Amniotic stem cell (primary cell): Measurements from ENCODE around the gene WWOX.
"Not testable (repeated sequence)": the region's sequence is repeated elsewhere in the genome, so short reads cannot be mapped to it uniquely, and the experiment has no call there.

ENCODE experiments used
- DNase-seq: peaks from one replicate; lab custom pipeline; 2025; lab: John Stamatoyannopoulos, UW

The WWOX gene

DNA sequence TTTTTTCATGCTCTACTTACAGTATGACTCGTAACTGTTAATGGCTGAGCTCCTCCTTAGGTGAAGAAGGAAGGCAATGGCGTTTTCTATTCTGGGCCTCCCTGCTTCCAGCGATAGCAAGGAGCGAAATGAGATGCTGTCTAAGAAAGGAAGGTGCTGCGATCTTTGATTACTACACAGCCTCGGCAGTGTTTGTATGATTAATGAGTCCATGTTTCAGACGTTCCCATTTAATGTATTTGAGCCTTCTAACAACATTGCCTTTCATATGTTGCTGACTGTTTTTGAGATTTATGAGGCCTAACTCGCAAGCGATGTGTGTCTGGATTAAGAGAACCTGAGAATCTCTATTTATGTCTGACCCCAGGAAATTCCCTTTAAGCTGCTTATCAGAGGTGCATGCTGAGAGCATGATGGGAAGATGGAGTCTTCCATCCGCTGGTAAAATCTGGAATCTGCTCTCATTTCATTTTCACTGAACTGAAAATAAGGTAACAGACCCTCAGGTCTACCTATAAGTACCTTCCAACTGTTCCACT, 403.4 kb downstream of the WWOX start:
- DNase-seq: no peak

DNA sequence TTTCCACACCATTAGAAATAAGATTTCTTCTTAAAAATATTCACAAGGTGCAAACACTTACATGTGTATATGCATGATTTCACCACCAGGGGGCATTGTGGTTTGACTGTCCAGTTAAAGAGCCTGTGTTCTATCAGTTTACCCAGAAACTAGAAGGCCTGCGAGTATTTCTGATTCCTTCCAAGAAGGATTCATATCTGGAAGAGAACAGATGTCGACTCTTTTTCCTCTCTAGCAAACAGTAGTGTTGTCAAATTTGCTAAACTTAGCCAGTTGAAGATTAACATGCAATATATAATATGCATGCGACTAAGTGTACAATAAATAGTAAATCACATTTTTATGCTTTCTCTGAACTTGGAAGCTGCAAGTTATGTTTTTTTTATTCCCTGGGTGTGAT, 404.1 kb downstream of the WWOX start:
- no peak for DNase-seq

DNA sequence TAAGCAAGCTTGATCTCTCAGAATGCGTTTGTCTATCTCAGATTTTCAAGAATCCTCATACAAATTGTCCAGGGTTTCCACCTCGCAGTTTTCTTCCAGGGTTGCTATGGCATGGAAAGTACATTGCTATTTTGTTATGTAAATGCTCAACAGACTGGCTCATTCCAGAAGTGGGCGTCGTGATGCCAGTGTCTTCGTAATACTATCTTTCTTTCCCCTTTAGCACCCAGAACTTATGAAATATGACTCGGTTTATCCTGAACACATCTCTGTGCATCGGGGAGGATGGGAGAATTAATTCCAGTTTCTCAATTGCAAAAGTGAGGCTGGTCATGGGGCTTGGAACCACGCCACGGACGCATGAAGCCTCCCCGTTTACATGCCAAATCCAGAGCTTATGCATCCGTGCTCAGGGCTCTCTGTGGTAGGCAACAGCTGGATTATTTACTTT, 405.0 kb downstream of the WWOX start:
- no peak for DNase-seq

DNA sequence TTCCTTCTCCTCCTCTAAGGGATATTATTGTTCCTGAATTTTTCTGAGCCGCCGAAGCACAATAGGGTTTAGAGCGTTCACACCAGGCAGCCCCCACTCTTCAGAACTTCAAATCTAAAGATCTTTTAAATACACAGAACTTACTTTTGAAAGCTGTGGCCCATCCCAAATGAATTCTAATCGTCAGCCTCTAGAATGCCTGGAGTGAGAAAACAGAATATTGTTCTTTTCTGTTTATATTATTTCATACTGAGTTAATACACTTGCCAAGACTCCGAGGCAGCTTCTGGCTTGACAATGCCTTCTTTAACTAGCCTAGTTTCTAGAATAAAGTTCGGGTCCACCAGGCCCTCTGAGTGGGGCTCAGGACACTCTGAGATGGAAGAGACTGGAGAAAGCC, 405.6 kb downstream of the WWOX start:
- no peak for DNase-seq

DNA sequence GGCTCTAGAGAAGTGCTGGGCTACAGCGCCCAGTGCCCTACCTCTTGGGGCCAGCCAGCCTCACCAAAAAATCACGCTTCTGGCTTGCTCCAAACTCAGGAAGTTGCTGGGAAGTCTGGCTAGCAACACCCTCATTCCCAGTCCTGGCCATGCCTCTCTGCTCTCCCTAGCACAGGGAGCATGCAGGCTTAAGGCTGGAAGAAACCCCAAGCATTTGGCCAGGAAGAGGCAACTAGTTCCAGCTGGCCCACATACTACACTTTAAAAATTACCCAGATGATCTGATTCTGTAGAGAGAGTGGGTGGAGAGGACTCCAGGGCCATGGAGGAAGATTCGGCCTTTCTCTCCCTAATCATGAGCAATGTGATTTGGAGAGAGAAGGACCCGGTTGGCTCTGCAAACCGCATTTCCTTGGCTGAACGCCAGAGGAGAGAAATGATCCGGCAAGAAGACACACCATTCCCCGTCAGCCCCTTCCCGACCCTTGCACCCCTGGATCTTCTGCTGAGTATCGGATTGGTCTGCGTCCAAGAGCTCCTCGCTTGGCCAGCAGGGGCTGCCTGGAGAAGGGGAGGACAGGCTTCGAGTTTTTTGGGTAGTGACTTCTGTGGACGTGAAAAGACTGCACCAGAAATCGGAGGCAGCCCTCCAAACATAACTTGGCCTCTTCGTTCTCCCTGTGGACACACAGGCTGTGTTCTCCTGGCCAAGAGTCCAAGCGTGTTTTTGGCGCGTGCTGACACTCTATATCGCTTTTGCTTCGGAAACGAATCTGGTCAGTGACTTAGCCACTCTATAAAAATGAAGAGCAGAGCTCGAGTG, 406.3 kb downstream of the WWOX start:
- no peak for DNase-seq

DNA sequence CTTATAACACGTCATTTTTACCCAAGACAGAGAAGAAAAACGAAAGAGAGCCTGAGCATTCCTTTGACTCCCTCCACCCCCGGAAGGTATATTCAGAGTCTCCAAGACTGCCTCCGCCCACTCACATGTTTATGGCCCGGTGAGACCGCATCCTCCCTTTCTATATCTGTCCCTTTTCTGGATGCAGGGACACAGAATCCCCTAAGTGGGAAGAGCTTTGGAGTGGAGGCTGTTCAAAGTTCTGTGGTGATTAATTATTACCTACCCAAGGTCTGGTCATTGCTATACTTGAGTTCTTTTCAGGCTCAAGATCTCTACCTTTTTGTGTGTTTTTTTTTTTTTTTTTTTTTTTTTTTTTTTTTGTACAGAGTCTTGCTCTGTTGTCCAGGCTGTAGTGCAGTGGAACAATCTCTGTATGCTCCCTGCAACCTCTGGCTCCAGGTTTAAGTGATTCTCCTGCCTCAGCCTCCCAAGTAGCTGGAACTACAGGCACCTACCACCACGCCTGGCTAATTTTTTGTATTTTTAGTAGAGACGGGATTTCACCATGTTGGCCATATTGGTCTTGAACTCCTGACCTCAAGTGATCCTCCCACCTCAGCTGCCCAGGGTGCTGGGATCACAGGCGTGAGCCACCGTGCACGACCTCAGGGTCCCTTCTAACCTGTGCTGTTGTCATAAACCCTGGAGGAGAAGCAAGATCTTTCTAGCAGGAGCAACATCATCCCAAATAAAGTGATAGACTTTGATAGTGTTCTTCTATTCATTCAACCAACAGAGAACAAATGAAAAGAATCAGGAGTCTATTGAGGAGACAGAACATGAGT, 407.1 kb downstream of the WWOX start:
- DNase-seq: no peak

DNA sequence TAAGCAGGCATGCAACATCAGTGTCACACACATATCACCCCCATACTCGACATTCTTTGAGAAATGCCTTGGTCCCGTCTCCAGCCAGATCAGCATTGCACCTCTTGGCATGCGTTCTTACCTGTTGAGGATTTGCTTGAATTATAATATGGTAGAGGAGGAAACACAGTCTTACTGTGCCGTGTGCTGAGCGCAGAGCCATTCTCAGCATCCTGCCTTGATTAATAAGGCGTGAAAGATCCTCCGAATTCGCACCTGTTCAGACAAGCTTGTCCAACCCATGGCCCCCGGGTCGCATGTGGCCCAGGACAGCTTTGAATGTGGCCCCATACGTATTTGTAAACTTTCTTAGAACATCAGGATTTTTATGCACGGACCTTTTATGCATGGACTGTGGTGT, 408.1 kb downstream of the WWOX start:
- DNase-seq: no peak

DNA sequence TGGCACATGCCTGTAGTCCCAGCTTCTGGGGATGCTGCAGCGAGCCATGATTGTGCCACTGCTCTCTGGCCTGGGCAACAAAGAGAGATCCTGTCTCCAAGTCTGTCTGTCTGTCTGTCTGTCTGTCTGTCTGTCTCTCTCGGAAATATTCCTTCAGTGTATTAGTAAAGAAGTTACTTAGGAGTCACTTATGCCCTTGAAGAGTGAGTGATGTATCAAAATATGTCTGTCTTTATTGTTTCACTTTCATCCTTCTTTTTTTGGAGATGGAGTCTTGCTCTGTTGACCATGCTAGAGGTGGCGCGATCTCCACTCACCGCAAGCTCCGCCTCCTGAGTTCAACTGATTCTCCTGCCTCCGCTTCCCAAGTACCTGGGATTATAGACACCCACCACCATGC, 410.5 kb downstream of the WWOX start:
- no peak for DNase-seq

DNA sequence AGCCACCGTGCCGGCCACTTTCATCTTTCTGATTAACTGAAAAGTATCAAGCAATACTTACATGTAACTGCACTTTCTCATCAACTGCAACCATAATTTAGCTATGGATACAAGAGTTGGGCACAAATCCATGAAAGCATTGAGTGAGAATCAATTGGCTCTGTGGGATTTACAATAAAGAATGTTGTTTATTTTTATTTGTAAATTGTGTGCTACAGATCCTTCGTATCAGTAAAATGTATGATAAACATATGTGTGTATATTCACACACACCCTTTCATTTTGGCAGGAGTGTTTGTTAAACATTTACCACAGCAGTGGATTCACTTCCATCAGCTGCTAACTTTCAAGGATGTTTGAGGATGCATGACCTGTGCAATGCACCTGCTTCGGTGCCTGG, 411.0 kb downstream of the WWOX start:
- DNase-seq: no peak

DNA sequence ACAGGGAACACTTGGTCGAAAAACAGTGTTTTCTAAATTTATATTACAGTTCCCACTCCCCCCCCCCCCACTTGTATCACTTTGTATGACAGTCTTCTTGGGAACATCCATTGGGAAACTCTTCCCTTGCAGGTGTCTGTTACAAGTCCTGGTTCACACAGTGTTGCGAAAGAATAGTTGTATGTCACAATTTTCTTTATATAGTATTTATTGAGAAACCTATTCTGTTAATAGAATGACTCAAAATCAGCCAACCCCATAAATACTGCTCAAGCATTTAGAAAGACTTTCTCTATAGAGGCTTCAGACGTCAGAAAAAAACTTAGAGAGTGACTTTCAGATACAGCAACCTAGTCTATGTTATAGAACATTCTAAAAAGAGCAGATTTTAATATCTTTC, 414.4 kb downstream of the WWOX start:
- no peak for DNase-seq

DNA sequence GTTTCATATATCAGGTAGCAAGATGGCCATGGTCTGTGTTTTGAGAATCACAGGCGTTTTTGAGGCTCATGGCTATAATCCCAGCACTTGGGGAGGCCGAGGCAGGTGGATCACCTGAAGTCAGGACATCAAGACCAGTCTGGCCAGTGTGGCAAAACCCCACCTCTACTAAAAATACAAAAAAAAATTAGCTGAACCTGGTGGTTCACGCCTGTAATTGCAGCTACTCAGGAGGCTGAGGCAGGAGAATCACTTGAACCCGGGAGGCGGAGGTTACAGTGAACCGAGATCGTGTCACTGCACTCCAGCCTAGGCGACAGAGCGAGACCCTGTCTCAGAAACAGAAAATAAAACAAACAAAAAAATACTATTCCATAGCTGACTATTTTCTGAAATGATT, 415.4 kb downstream of the WWOX start:
- not testable (repeated sequence) for DNase-seq

DNA sequence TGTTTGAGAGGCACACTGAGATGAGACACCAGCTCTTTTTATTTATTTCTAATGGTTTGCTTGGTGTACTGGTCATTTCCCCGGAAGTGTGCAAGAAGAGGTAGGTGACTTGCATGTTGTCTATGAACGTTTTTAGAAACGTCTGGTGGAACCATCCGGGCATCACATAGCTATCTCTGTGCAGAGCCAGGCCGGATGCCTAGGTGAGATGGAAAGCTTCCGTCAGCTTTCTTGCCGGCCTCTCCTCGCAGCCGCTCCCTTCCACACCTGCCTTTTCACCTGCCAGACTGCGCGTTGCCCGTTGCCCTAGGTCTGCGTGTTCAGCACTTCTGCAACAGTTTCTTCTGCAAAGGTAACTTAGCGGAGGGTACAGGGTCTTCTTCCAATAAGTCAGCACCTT, 416.0 kb downstream of the WWOX start:
- DNase-seq: no peak

DNA sequence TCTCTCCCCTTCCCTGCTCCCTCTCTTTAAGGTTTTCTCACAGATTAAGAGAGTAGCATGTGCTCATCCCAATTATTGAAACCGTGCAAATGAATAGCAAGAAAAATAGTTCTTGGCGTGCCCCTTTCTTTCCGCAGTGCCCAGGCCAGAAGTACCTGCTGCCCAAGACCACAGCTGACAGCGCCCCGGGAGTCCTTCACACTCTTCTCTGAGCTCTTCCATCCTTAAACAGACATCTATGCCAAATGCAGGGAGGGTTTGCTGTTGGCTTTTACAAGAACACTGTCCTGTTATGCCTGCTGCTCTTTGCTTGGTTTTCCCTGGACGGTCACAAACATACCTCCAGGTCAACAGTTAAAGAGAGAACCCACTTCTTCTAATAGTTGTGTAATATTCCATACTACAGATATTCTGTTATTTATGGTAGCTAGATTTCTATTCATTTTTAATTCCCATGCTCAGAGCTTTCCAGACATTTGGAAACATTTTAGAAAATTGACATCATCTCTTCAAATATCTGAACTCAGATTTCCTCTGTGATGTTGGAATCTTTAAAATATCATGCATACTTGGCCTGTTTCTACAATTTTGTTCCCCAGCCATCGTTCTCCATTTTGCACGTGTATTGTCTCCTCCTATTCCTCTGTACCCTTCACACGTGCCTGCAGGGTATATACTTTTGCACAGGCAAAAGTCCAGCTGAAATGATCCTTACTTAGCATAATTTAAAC, 416.7 kb downstream of the WWOX start:
- no peak for DNase-seq

DNA sequence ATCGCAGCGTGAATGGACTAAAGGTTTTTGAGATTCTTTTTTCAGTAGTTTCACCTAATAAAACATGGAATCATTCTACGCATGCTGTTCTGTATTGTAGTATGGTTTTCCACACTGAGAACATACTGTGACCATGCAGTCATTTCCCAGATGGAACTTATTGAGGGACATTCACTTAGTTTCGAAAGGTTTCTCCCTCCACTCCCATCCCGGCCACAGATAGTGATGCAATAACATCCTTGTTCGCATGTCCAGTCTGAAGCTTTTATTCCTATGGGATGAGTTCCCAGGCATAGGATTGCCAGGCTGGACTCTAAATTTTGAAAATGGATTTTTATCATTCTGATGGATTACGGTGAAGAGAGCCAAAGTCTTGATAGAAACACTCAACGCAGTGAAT, 420.4 kb downstream of the WWOX start:
- no peak for DNase-seq

DNA sequence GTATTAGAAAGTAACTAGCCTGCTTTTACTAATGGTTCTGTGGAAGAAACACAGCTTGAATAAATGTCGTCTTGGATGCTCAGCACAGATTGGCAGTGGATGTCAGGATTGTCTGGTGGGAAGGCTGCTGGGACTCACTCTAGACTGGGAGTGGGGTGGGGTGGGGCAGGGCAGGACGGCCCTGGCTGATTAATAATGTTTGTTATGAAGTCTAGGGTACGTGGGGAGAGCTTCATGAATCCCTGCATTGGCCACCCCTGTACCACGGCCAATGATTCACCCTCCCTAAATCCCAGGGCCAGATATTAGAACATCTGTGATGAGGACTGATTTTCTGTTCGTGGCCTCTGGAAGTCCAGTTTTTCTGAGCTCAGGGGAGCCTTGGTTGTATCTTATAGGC, 421.0 kb downstream of the WWOX start:
- DNase-seq: no peak

DNA sequence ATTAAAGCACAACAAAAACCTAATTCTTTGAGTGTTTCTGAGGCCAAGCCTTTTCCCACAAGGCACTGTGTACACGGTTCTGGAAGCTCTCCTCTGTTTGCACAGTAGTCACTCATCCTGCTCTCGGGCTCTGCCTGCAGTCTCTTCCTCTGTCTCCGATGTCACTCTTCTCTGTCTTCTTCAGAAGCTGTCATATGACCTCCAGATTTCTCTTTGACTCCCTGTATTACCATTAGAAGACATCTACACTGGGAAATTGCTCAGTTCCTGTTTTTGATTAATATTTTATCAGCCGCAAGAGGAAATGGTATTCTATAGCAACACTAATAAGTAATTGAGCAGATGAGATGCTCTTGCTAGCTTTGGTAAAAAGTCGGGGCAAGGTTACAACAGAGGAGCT, 422.9 kb downstream of the WWOX start:
- DNase-seq: no peak

DNA sequence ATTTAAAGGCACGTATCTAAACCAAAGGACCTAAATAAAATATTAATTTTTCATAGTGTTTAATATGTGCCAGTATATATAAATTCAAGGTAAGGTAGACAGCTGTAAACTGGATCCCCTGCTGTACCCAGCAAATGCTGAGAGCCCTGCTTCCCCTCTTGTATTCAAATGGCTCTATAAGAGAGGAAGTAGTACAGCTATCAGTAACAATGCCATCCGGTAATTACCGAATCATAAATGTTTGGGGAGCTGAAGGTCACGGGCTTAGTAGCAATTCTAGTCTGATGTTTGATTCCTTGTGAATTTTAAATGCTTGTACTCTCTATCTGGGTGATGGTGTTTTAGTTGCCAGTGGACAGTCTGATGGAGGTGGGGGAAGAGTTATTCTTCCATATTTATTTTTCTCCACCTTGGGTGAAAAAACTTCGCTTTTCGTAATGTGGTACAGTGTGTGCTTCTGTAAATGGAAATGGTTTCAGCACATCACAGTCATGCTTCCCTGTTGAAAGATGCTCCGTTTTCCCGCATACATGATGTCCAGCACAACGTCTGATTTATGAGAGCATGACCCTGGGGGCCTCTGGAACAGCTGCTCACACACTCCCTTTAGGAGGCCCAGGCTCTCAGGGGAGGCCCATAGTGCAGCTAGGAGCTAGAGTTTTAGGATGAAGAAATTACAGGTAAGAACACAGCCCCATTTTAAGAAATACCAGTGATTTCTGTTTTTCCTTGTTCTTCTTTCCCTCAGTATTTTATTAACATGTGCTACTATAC, 423.9 kb downstream of the WWOX start:
- no peak for DNase-seq

DNA sequence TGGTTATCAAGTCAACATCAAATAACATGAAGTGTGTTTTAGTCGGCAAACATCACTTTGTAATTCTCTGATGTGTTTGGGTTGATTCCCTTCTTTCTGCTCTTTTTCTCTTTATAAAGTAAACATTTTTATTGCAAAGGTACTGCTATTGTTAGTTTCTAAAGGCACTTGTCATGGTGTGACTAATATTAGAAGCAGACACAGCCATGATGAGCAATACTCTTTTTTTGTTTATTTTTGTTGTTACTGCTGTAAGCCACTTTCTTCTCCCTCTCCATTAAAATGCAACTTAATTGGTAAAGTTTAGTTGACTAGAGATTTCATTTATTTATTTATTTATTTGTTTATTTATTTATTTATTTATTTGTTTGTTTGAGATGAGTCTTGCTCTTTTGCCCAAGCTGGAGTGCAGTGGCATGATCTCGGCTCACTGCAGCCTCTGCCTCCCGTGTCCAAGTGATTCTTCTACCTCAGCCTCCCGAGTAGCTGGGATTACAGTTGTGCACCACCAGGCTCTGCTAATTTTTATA, 424.7 kb downstream of the WWOX start:
- DNase-seq: no peak

DNA sequence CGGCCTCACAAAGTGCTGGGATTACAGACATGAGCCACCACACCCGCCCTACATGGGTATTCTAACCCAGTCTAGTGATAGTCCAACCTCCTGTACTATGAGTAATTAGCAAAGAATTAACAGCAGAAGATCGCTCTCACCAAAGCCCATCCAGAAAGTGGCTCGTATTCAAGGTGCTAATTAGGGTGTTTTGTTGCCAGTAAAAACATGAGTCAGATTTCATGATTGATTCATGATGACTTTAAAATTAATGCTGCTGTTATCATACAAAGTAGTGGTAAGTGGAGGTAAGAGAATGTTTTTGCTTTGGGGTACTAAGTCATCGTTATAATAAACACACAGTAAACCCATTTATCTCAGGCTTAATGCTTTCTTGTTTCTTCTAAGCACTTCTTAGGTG, 428.8 kb downstream of the WWOX start:
- no peak for DNase-seq

DNA sequence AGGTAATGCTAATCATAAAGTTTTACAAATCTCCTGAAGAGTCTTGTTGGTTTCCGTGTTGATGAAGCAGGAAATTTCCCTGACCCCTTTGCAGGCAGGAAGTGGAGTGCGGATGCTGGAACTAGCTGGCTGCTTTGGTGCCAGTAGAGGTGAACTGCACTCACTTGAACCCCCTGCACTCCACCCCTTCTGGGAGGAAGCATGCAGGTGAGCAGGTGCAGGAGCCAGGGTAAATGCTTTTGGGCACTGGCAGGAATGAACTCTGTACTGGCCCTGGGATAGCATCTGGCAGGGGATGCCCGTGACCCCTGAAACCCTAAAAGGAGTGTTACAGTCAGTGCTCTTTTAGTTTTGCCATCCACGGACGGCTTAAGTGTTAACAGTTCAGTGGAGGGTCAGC, 430.4 kb downstream of the WWOX start:
- DNase-seq: no peak

DNA sequence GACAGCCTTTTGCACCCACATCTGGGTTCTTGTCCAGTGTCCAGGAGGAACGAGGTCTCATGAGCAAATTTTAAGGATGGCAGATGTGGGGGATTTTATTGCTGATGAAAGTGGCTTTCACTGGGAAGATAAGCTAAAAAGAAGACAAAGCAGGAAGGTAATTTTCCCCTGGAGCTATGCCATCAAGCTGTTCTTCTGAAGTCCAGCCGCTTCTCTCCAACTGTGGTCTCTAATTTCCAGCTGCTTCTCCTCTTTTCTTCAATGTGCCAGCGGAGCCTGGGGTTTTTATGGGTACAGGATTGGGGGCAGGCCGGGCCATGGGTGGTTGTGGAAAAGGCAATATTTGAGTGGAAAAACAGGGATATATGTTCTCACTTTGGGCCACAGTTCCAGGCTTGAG, 430.8 kb downstream of the WWOX start:
- DNase-seq: no peak
